GM10847 (cell line): ENCODE measurements around the gene C16orf96.

ENCODE experiments used
- POLR2A ChIP-seq: IDR thresholded peaks from 2 replicates; pipeline ENCODE4 v1.6.1; 2011; ENCODE audit not compliant: insufficient read length; ENCODE audit errors: extremely low read depth

The C16orf96 gene

DNA sequence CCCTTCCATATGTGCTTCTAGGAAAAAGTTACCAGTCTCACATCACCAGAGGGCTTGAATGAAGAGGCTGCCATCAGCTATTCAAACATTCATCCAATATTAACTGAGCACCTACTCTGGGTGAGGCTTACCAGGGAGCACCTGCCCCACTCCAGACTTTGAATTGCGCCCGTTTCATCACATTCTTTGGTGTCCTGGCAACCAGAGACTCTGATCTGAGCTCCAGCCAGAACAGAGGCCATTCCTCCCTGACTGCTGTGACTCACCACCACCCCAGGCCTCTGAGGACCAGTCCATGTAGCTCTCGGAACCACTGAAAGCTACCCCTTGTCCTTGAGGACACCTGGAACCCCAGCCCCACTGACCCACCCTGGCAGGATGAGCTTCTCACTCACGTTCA, at the start of gene C16orf96:
Gene C16orf96 (plus strand): TSS at position 229 of the 400 bp plus-strand sequence. CDS start 150 bp downstream, at position 379.
- no peak for TF ChIP-seq POLR2A

DNA sequence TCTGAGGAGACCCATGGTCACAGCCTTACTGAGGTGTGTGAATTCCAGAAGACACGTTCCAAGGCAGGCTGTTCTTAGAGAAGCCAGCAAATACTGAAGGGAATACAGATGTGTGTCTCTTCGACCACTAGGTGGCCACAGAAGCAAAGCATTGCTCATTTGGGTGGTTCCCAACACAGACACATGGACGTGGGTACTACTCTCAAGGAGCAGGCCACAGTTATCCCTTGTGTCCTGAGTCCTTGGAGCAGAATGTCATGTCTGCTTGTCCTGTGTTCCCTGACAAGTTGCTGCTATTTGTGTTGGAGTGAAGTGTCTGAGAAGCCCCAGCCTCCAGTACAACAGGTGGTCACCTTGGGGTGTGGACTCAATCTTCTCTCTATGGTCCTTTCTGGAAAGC, 49.7 kb upstream of the C16orf96 start:
- no peak for TF ChIP-seq POLR2A

DNA sequence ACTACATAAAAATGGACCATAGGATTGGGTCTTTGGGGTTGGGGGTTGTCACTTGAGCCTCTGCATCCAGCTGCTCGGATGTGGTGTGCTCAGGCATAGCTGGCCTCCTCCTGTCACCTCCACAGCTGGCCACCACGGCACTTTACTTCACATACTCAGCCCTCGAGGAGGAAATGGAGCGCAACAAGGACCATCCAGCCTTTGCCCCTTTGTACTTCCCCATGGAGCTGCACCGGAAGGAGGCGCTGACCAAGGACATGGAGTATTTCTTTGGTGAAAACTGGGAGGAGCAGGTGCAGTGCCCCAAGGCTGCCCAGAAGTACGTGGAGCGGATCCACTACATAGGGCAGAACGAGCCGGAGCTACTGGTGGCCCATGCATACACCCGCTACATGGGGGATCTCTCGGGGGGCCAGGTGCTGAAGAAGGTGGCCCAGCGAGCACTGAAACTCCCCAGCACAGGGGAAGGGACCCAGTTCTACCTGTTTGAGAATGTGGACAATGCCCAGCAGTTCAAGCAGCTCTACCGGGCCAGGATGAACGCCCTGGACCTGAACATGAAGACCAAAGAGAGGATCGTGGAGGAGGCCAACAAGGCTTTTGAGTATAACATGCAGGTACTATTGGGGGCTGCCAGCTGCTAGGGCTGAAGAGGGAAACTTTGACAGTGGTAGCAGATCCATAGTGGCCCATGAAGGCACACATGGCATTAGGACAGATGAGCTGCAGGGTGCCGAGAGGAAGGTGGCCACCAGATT, 48.4 kb upstream of the C16orf96 start:
- TF ChIP-seq POLR2A: no peak

DNA sequence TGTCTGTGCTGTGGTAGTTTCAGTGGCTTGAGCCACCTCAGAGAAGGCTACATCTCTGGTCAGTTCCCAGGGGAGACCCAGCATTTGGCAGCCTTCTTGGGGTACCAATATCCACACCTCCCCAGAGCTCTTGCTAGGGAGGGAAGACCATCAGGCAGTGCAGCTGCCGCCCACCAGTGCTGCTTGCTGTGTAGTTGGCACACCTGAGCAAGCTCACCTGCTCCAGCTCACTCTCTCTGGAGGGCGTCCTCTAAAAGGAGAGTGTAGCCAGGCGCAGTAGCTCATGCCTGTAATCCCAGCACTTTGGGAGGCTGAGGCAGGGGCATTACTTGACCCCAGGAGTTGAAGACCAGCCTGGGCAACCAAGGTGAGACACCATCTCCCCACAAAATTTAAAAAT, 47.3 kb upstream of the C16orf96 start:
- no peak for TF ChIP-seq POLR2A

DNA sequence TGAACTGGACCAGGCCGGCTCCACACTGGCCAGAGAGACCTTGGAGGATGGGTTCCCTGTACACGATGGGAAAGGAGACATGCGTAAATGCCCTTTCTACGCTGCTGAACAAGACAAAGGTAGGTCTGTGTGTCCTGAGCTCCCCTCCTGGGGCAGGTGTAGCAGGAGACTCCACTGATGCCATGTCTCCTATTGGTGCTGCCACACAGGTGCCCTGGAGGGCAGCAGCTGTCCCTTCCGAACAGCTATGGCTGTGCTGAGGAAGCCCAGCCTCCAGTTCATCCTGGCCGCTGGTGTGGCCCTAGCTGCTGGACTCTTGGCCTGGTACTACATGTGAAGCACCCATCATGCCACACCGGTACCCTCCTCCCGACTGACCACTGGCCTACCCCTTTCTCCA, 46.7 kb upstream of the C16orf96 start:
- no peak for TF ChIP-seq POLR2A

DNA sequence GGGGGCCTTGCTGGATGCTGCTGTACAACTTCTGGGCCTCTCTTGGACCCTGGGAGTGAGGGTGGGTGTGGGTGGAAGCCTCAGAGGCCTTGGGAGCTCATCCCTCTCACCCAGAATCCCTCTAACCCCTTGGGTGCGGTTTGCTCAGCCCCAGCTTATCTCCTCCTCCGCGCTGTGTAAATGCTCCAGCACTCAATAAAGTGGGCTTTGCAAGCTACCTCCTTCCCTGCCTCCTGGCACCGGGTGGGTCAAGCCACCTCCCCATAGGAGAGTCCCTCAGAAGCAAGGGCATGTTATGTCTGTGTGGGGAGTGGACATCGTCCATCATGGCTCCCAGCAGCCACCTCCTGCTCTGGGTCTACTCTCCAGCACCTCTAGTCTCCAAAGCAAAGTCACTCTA, 46.0 kb upstream of the C16orf96 start:
- no peak for TF ChIP-seq POLR2A

DNA sequence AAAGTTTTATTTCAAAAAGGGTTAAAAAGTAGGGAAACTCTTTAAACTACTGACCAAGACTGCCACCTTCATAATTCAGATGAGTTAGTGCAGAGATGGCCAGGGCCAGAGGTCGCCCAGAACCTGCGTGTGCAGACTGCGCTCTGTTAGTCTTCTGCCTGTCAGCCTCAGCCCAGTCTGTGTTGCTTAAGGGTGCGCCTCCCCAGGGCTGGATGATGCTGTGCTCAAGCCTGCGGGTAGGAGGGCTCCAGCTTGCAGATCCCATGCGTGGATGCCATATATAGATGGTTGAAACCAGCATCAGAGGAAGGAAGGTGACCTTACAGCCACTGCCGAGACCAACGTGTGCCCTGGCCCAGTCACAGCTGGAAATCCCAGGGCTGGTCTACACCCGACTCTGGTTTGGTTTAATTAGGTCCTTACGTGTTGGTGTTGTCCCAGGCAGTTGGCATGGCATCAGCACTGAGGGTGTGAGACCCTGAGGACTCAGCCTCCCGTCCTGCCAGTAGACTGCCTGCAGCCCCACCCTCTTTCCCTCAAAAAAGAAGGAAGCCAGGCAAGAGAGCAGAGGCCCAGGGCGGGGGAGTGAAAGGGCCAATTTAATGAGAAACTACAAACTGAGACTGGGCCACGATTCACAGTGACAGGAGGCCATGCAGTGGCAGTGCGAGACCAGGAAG, 45.3 kb upstream of the C16orf96 start:
- no peak for TF ChIP-seq POLR2A

DNA sequence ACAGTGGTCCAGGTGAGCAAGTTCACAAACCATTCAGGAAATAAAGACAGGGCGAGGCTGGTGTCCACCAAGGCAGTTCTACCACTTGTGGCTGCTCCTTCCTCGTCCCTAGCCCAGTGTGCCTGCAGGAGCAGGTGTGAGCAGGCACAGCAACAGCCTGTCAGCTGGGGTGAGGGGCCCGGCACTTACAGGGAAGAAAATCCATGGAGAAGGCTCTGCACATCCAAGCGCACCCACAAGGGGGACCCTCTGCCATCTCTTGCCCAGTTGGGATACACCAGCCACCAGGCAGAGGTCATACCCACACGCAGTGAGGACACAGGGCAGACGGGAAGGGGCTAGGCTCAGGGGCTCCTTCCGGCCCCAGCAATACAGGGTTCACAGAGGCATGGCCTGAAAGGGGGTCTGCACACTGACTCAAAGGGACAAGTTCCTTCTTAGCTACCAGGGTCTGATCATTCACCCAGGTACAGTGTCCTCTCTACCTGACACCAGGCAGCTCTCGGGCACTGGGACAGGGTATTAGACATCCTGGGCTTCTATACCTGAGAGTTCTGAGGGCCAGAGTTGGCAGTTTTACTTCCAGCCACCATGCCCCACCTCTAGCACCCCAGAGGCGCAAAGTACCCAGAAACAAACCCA, 44.6 kb upstream of the C16orf96 start:
- TF ChIP-seq POLR2A: no peak

DNA sequence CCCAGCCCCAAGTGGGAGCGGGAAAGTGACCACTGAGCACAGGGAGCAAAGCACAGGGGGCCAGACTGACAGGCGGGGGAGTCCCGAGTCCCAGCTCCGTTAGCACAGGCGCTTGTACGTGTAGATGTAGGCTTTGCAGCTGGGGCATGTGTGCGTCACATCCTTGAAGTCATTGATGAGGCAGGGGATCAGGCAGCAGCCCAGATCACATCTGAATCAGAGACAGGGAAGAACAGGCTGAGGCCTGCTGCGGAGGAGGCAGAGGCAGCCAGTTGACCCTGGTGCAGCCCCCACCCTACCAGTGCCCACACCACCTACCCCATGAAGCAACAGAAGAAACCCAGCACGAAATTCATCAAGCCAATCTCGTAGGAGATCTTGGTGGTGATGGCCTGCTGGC, 43.7 kb upstream of the C16orf96 start:
- TF ChIP-seq POLR2A: no peak

DNA sequence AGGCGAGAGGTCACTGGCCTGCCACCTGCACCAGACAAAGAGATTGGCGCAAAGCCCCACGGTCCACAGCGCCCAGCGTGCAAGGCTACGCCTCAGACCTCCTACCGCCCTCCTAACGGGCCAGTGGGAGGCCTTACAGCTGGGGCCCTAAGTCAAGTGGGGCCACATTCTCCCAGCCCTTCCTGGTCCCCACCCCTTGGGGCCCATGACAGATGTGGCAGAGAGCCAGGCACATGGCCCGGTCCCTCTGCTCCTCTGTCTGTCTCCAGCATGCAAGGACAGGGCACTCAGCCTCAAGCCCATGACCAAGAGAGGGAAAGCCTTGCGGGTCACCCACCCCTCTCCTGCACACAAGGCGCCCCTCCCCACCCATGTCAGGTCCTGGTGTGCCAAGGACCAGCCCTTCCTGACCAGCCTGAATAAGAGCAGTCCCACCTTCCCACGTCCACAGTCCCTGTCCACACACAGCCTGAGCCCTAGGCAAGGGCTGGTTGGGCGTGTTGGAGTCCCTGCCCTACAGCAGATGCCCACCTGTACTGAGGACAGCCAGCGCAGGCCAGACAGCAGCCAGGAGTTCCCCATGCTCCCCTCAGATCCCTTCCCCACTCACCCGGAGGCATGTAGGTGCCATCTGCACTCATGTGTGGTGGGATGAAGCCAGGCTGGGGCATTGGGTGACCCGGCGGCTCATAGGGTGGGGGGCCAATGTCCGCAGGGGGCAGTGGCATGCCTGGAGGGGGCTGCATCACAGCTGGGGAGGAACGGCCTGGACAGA, 42.9 kb upstream of the C16orf96 start:
- no peak for TF ChIP-seq POLR2A

DNA sequence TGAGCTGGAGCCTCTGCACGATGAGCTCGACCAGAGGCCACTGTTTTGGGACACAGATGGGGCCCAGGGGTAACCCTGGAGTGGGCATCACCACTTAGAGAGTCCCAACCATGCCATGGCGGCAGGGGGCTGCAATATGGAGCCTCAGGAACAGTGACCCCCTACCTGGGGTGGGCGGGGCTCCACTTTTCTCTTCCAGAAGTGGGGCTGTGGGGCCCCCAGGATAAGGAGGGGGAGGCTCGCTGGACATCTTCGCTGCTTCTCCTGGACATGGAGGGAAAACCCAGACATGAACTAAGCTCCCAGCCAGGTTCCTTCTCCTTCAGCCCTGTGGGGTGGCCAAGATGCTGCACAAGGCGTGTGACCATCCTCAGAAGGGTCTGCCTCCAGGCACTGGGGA, 42.3 kb upstream of the C16orf96 start:
- TF ChIP-seq POLR2A: no peak

DNA sequence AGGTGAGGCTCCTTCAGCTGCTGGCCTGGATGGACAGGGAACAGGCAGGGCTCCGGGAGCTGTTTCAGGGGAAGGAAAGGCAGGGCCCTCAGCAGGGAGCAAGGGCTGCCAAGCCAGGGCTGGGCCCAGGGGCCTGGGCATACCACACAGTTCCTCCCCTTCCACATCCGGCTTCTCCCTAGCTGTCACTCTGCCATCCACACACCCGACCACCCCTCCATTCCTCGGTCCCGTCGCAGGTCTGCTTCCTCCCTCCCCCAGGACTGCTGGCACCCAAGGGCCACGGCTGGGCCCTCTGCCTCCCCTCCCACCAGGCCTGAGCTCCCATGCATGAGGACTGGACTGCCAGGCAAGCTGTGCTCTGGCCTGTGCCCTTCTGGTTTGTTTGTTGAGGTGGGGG, 41.5 kb upstream of the C16orf96 start:
- no peak for TF ChIP-seq POLR2A

DNA sequence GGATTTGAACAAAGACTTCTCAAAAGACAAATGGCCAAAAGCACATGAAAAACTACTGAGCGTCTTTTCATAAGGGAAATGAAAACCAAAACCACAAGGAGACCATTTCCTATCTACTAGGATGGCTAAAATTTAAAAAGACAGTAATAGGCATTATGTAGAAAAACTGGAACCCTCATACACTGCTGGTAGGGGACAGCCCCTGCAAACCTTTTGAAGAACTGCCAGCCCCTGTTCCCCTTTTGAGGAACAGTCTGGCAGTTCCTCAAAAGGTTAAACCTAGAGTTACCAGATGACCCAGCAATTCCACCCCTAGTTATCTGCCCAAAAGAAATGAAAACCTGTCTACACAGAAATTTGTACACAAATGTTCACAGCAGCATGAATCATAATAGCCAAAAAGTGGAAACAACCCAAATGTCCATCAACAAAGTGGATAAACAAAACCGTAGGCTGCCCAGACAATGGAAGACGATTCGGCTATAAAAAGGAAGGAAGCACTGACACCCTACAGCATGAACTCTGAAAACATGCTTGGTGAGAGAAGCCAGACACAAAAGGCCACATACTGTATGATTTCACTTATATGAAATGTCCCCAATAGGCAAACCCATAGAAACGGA, 40.4 kb upstream of the C16orf96 start:
- TF ChIP-seq POLR2A: no peak

DNA sequence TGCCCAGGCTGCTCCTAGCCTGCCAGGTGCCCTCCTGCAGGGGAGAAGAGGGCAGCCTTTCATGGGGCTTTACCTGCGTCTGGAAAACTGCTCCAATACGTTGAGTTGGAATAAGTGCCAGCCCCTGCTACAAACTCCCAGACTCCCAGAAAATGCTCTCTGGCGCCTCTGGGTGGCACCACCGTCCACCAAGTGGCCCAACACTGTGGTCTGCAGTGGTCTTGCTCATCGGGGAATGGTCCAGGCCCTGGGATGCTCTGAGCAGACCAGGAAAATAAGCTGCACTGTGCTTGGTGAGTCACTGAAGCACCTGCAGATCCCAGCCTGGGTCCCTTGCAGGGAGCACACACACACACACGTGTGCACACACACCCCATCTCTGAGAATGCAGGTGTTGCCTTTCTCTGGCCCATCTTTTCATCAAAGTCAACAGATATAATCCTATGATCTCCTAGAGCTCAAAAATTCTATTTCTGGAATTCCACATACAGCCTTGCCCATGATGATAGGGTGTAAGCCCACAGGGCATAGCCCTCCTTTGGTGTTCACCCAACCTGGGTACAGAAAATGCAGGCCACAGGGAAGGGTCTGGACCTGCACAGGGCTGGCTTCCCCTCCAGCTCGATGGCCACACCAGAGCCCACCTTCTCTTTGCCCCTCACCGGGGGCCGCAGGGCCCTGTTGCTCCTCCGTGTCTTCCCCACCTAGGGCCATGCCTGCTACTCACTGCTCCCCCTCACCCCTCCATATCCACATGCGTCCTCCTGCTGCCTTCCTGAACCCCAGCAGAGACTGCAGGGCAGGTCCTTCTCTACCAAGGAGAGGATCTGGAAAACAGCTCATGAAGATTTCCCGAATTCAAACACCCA, 38.1 kb upstream of the C16orf96 start:
- TF ChIP-seq POLR2A: no peak
